Cardiac muscle cell (in vitro differentiated cells and primary cell): Measurements from ENCODE around the gene TNFRSF1B. TPM values are rescaled to one million over a fixed set of nuclear protein-coding genes. Genes with fewer than 3 reads are reported as not detected.

Experiments used
- DNase-seq, 2 donors: peaks; one replicate each; pipeline versions ENCODE4 v3.0.0 to v3.0.0-alpha.2; 2010 to 2017; ENCODE audit warnings: low read depth in 1 of 2, low spot score in 1 of 2
- H3K27ac ChIP-seq: fragments of 200-600 bp; sonication (generic); 2 replicates; pipeline ENCODE4 v1.5.1; 2016
- H3K27me3 ChIP-seq: fragments of 200-600 bp; sonication (generic); 2 replicates; pipeline ENCODE4 v1.6.0; 2016; ENCODE audit warnings: control low read depth
- H3K36me3 ChIP-seq: fragments of 200-600 bp; sonication (generic); 2 replicates; pipeline ENCODE4 v1.5.1; 2016; ENCODE audit warnings: control low read depth
- H3K4me1 ChIP-seq: fragments of 200-600 bp; sonication (generic); 2 replicates; pipeline ENCODE4 v1.8.1; 2017; ENCODE audit warnings: low read depth, mild to moderate bottlenecking, mixed run types
- H3K4me3 ChIP-seq: fragments of 200-600 bp; sonication (generic); 2 replicates; pipeline ENCODE4 v1.5.1; 2016; ENCODE audit warnings: mild to moderate bottlenecking
- H3K9me3 ChIP-seq: fragments of 200-600 bp; sonication (generic); 2 replicates; pipeline ENCODE4 v1.5.1; 2017; ENCODE audit warnings: low read depth, mild to moderate bottlenecking, control low read depth
- CTCF ChIP-seq: IDR thresholded peaks from 2 replicates; pipeline ENCODE4 v1.5.1; 2012; ENCODE audit warnings: low read depth, mild to moderate bottlenecking, low read length
- polyA plus RNA-seq: library from polyadenylated mRNA; unstranded; fragments of >200 nt; fragmentation: Nextera tagmentation; extraction: Ambion mirVana; gene quantifications from 2 replicates; pipeline ENCODE4 v1.2.1, GENCODE V29; 2016
- total RNA-seq: library from RNA; depleted of rRNA; stranded (reverse); fragments of >200 nt; gene quantifications from 2 replicates; pipeline ENCODE4 v1.2.3, GENCODE V29; 2016

Gene TNFRSF1B
- total and polyA plus RNA-seq, 2 experiments from 2014 or later = 0.27 TPM; not detected in 1

DNA sequence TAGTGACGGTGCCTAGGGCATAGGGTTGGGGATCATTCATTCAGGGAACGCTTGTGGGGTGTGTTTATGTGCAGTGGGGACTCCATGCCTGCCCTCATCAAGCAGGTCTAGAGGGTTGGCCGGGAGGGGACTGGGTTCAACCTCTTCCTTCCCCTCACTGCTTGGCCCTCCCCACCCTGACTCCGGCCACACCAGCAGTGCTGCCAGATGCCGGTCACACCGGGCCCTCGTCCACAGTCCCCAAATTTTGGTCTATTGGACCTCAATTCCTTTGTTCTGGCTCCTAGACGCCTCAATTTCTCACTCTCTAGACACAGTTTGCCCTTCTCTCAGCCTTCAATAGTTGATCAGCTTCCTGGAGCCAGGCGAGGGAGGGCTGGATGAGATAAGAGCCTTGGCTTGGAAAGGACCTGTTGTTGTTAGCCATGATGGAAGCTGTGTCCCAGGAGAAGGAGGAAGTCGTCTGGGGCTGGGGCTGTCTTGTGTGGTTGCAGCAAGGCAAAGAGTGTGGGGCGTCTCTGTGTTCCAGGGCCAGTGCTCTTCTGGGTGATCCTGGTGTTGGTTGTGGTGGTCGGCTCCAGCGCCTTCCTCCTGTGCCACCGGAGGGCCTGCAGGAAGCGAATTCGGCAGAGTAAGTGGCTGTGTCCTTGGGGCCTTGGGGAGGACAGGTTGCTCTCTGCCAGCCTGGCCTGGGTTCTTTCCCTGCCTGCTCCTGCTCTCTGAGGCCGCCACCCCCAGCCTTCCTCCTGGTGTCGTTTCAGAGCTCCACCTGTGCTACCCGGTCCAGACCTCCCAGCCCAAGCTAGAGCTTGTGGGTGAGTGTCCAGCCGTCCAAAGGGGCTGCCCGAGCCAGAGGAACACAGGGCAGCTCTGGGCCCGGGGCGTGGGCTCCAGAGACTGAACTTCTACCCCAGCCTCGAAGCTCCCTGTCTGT, 41.1 kb upstream of the TNFRSF1B start:
- no peak overlapping the region for H3K27ac ChIP-seq
- DNase-seq = peak in 1 of 2 donors; percentile 38
- no peaks in the 10 kb centered on the region for H3K36me3 ChIP-seq
- no peaks in the 10 kb centered on the region for H3K9me3 ChIP-seq
- H3K4me1 ChIP-seq = peaks cover 9% of the 10 kb centered on the region
- no peak overlapping the region for H3K4me3 ChIP-seq
- no peaks in the 10 kb centered on the region for H3K27me3 ChIP-seq
- TF ChIP-seq CTCF = no peak

DNA sequence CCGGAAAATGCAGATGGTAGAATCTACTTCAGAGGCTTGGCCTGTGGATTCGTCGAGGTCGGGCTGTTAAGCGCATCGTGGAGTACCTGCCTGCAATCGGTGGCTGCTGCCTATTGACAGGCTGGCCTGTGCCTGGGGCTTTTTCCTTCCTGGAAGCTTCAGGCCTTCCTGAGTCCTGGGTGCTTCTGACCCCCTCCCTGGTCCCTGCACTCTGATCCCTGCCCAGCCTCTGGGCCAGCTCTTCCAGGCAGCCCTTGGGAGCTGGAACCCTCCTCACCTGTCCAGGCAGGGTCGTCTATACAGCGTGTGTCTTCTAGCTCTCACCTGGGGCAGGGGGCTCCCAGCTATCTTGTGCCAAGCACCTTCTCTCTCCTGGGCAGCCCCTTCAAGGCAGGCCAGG, 40.0 kb upstream of the TNFRSF1B start:
- Histone ChIP-seq H3K27ac (no peak overlapping the region), H3K4me1 (peaks cover 9% of the 10 kb centered on the region), H3K9me3 (no peaks in the 10 kb centered on the region), H3K36me3 (no peaks in the 10 kb centered on the region), H3K27me3 (no peaks in the 10 kb centered on the region), H3K4me3 (no peak overlapping the region)
- no peak for DNase-seq
- no peak for TF ChIP-seq CTCF

DNA sequence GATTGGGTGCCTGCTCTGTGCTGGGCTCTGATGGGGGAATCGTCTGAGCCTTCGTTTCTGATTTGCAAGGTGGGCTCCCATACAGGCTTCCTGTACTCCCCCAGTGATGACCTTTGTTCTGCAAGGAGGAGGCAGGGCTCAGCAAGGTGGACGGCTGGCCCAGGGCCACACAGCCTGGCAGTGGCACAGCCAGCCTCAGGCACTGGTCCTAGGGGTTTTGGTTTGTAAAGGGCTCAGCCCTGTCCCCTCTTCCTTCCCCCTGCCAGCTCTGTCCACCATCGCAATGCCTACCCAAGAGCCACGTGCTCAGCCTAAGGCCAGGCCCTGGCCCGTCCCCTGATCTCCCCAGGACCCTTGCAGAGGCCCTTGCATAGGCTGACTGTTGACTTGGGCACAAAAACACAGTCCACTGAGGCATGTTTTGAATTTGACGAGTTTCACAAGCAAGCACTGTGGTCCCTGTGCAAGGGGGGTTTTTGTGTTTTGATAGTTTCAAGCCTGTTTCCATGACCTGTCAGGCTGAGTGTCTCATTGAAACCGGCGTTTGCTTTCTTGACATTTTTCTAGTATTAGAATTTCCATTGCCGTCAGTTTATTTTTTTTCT, 39.5 kb upstream of the TNFRSF1B start:
- DNase-seq = no peak
- Histone ChIP-seq H3K4me1 (peaks cover 9% of the 10 kb centered on the region), H3K36me3 (no peaks in the 10 kb centered on the region), H3K4me3 (no peak overlapping the region), H3K9me3 (no peaks in the 10 kb centered on the region), H3K27me3 (no peaks in the 10 kb centered on the region), H3K27ac (no peak overlapping the region)
- no peak for TF ChIP-seq CTCF

GRCh38 chr1:12128120-12128519, 38.7 kb upstream of the TNFRSF1B start:
- Histone ChIP-seq H3K9me3 (no peaks in the 10 kb centered on the region), H3K4me1 (peaks cover 9% of the 10 kb centered on the region)
- TF ChIP-seq CTCF = no peak

DNA sequence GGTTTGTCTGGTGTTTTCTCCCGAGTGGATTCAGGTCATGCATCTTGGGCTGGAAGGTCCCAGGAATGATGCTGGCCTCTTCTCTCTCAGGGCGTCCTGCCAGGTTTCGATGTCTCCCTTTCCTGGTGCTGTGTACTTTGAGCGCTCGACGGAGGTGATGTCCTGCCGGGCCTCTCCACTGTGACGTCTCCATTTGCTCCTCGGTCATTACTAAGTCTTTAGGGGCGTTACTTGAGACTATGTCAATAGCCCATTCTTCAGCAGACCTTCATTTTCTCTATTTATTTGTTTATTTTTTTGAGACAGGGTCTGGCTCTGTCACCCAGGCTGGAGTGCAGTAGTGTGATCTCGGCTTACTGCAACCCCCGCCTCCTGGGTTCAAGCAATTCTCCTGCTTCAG, 37.2 kb upstream of the TNFRSF1B start:
- Histone ChIP-seq H3K9me3 (no peaks in the 10 kb centered on the region), H3K36me3 (no peaks in the 10 kb centered on the region), H3K27ac (no peak overlapping the region), H3K4me3 (no peak overlapping the region), H3K4me1 (peaks cover 9% of the 10 kb centered on the region), H3K27me3 (no peaks in the 10 kb centered on the region)
- TF ChIP-seq CTCF = no peak
- DNase-seq = no peak

More at GRCh38 chr1:12128120-12128519, 38.7 kb upstream of the TNFRSF1B start:
- Histone ChIP-seq H3K27me3 (no peaks in the 10 kb centered on the region), H3K27ac (no peak overlapping the region), H3K4me3 (no peak overlapping the region), H3K36me3 (no peaks in the 10 kb centered on the region)
- DNase-seq = no peak
